Ovary (tissue), 3 donors: ENCODE measurements around the gene BRD4.

Experiments
- CTCF ChIP-seq, 3 donors: fragments of 450-650 bp in 2 of 3; fragments of 200-600 bp in 1 of 3; IDR thresholded peaks; one replicate each; pipeline versions ENCODE4 v1.5.1 to v1.8.0; 2016 to 2022; ENCODE audit warnings: antibody characterized with exemption in 3 of 3, mild to moderate bottlenecking in 1 of 3
- EP300 ChIP-seq: sonication (generic); formaldehyde crosslinking; IDR thresholded peaks from one replicate; pipeline ENCODE4 v1.6.1; 2017; ENCODE audit warnings: antibody characterized with exemption
- POLR2A ChIP-seq: fragments of 450-650 bp; IDR thresholded peaks from one replicate; pipeline ENCODE4 v1.6.1; 2017; ENCODE audit warnings: antibody characterized with exemption, mild to moderate bottlenecking, moderate library complexity
- donor health status: DM: no; HTN: no; CAD: no.

GRCh38 chr19:15340086-15340485 is 7.7 kb upstream of the BRD4 start:
- no peak for TF ChIP-seq CTCF (IDR thresholded peaks at IDR 0.05)
- no peak for TF ChIP-seq EP300
- TF ChIP-seq POLR2A: no peak
